ENCODE measurements around the gene PPP2R1B.

PPP2R1B gene

DNA sequence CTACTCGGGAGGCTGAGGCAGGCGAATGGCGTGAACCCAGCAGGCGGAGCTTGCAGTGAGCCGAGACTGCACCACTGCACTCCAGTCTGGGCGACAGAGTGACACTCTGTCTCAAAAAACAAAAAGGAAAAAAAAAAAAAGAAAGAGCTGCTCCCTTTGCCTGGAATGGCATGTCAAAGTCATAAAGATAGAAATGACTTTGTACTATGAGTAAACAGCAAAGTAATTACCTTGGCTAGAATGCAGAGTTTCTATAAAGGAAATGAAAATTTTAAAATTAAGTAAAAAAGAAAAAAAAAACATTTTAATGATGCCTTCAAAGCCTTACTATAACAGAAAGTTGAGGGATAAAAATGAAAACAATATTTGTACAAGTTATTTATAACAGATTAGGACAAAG is 10.1 kb downstream of the PPP2R1B start:
- in situ Hi-C loops (cut with MboI; ENCODE audit: low sequenced_read_pairs) = no loop called here

DNA sequence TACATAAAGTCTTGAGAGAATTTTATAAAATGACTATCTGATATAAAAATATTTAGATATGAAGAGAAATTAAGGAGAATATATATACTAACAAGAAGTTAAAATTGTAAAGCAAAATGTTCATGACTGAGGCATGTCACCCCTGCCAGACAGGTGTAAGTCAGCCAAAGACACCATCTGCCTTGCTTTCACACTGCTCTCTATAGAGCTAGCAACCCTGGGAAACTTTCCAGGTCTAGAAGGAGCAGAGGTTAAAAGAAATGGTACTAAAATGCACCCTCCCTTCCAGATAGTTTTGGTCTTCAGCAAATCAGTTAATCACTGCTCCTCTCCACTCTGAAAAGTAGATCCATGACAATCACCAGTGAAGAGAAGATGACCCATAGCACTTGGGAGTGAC is 16.5 kb downstream of the PPP2R1B start:
- in situ Hi-C loops (cut with MboI; ENCODE audit: low sequenced_read_pairs) = no loop called here

DNA sequence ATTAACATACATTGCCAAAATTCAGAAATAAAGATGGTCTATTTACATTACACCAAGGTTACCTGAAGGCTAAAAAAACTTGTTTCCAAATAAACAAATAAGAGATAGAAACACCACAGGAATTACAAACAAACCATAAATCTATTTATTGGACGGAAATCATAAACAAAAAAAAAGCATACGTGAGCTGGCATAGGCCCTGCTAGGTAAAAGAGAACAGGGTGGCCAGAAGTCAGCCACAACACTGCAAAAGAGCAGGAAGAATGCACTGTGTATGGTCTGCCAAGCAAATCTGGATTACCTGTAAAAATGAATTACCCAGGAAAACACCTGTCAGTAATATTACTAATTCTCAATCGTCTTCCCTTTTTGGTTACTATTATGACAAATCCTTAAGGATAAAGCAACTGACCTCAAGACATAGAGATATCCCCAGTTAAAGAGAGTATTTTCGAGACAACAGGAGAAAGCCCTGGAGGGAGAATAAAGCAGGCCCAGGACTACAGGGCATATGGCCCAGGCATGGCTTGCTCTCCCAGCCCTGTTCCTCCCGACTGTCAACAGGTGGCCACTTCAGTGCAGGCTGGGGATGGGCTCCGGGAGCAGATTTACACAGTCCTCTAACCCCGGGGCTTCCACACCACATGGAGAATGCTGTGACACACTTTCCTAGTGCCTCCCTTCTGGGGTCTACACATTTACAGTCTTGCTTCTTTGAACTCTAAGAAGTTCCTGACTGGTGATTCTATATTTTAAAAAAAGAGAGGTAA is 18.0 kb downstream of the PPP2R1B start:
- in situ Hi-C loops (cut with MboI; ENCODE audit: low sequenced_read_pairs) = no loop called here

- in situ Hi-C loops (cut with MboI; ENCODE audit: low sequenced_read_pairs) = no loop called here
These were observed 20.3 kb downstream of the PPP2R1B start for GRCh38 chr11:111745719-111746504.

- in situ Hi-C loops (cut with MboI; ENCODE audit: low sequenced_read_pairs) = no loop called here
These were observed 22.5 kb downstream of the PPP2R1B start for GRCh38 chr11:111743700-111744099.

- in situ Hi-C loops (cut with MboI; ENCODE audit: low sequenced_read_pairs) = no loop called here
These were observed 24.4 kb downstream of the PPP2R1B start for GRCh38 chr11:111741751-111742150.

DNA sequence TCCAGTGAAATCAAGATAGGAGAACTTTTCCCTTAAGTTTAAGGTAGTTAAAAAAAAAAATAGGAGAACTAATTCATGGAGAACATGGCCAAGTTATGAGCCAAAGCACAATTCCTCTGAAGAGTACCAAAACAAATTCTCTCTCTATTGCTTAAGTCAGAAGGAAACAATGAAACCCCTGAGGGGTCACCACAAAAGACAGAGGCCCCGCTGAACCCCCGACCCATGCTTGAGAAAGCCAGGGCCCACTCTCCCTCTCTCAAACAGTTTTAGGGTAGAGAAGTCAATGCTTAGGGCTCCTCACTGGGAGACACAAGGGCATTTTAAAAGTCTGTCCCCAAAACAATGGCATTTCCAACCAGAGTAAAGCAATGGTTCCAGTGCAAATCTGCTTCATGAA is 26.9 kb downstream of the PPP2R1B start:
- in situ Hi-C loops (cut with MboI; ENCODE audit: low sequenced_read_pairs) = no loop called here

DNA sequence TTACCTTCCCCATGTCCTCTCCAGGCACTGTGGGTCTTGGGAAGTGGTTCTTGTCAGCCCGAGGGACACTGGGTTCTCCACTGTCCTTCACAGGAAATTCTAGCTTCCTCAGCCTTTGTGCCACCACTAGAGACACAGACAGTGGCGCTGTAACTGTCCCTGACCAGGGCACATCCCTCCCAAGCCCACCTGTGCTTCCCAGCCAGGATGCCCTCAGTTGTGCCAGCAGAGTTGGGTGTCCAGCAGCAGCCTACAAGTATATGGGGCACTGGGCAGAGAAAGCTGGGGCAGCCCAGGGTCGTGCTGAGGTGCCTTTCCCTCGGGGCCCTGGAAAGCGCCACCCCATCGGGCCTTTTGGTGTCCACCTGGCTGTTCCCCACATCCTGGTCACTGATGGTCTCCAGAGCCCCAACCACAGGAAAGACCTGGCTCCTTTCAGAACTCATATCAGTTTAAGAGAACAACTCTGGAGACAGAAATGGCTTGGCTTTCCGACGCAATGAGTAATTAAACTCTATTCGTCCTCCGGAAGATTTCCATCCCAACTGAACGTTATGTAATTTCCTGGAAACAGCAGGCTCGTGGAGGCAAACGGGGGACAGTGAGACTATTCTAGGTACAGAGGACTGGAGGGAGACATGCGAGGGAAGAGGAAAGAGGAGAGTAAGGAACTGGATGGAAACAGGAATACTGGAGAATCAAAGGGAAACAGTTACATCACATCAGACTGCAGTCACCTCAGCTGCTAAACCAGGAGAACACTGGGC is 28.6 kb downstream of the PPP2R1B start:
- in situ Hi-C loops (cut with MboI; ENCODE audit: low sequenced_read_pairs) = no loop called here

DNA sequence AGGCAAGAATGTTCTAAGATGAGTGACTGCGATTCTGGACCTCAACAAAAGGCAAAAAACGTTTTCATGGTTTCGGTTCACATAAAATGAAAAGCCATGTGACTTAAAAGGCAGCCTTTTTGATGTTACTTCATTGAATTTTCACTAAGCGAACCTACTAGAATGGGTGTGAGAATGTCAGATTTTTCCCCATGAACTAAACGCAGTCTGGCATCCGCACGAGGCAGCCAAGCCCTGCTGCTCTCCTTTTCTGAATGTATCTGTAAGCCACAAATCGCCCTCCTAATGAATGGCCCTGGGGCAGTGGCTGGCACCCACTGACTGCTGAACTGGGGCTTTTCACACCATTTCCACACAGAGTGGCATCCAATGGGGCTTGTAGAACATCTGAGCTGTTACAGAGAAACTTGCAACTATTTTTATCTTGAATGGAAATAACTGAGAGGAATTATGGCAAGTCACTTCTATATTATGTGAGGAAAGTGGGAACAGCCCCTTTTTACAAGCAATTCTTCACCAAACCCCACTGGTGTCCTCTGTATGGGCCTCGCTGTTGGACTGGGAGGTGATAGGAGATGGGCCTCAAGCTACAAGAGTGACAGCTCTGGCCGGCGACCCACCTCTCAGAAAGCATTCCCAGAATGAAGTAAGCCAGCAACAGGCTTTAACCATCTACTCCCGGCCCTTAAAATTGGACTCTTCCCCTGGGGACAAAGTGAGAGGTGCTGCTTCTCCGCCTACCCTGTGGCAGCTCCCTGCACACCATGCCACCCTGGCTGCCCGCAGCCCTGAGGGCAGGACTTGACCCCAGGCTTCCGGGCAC is 29.4 kb downstream of the PPP2R1B start:
- in situ Hi-C loops (cut with MboI; ENCODE audit: low sequenced_read_pairs) = no loop called here

- in situ Hi-C loops (cut with MboI; ENCODE audit: low sequenced_read_pairs) = no loop called here
These were observed 30.0 kb downstream of the PPP2R1B start for GRCh38 chr11:111736181-111736590.

DNA sequence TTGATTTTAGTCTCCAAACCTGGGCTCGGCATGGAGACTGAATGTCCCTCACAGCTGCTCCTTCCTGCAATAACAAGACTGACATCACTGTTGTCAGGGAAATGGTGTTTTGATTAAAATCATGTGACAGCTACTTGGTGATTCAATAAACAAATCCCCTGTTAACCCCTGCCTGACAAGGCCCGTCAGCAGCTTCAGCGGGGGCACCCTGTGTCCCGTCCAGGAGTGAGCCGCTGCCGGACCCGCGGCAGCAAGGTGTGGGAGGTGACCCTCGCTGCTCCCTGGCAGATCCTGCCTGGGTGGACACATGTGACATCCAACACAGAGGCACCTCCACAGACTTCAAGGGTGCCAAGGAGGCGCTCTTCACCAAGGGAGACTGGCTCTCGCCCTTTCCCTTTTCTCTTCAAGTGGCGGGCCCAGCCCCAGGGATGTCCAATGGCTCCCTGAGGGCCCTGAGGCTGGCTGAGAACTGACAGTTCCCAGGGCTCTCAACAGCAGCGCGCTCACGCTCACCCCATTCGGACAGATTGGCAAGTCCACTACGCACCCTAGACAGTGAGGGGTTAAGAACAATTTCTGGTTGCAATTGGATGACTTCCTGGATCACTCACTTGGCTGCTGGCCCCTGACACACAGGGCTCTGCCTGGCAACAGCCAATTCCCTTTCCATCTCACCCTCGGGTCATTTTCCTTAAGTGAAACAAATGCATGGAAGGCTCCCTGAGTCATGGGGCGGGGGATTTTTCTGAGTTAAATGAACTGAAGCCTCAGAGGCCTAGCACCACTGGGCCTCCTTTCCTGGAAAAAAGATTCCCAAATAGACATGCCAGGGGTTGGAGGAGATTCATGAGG is 30.7 kb downstream of the PPP2R1B start:
- in situ Hi-C loops (cut with MboI; ENCODE audit: low sequenced_read_pairs) = no loop called here

DNA sequence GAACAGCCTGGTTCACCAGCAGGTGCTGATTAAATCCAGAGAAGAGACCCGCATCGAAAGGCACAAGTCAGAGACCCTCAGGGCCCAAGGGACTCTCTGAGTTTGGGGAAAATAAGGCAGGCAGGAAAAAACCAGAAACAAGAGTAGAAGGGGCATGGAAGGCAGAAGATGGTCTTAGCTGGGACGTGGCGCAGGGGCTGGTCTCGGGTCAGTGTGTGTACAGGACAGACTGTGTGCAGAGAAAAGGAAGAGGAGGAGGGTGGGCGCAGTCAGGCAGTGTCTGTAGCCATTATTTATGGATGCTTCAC is 31.3 kb downstream of the PPP2R1B start:
- in situ Hi-C loops (cut with MboI; ENCODE audit: low sequenced_read_pairs) = no loop called here

- in situ Hi-C loops (cut with MboI; ENCODE audit: low sequenced_read_pairs) = no loop called here
These were observed 31.9 kb downstream of the PPP2R1B start for GRCh38 chr11:111734101-111734953.

- in situ Hi-C loops (cut with MboI; ENCODE audit: low sequenced_read_pairs) = no loop called here
These were observed 32.5 kb downstream of the PPP2R1B start for GRCh38 chr11:111733611-111734088.

GRCh38 chr11:111733016-111733415 is 33.2 kb downstream of the PPP2R1B start:
- in situ Hi-C loops (cut with MboI; ENCODE audit: low sequenced_read_pairs) = no loop called here

GRCh38 chr11:111731821-111732220 is 34.4 kb downstream of the PPP2R1B start:
- in situ Hi-C loops (cut with MboI; ENCODE audit: low sequenced_read_pairs) = no loop called here

- in situ Hi-C loops (cut with MboI; ENCODE audit: low sequenced_read_pairs) = no loop called here
These were observed 35.2 kb downstream of the PPP2R1B start for GRCh38 chr11:111730871-111731591.

GRCh38 chr11:111729831-111730311 is 36.3 kb downstream of the PPP2R1B start:
- in situ Hi-C loops (cut with MboI; ENCODE audit: low sequenced_read_pairs) = no loop called here

All from HL-60/S4 treated with phorbol 12-myristate 13-acetate at 8.2 ng/mL for 4 days and 3 days (cell line).